ENCODE data around the gene HIF1A.

GRCh38 chr14:61720741-61721140, 25.4 kb downstream of the HIF1A start:
- TF ChIP-seq SUZ12 (IDR thresholded peaks at IDR 0.05; ENCODE audit: extremely low read depth, insufficient read depth, insufficient read length) = no peak
- no peak for TF ChIP-seq YY1 (IDR thresholded peaks at IDR 0.05; ENCODE audit: insufficient read depth, insufficient read length)
- no peak for TF ChIP-seq ZNF274 (IDR thresholded peaks at IDR 0.05; ENCODE audit: low read depth, low read length)

All from NT2/D1 (cell line).